Colonic mucosa (tissue), 4 donors: ENCODE results near the gene MTMR12. TPM values are rescaled to one million over a fixed set of nuclear protein-coding genes. Genes with fewer than 3 reads are reported as not detected.

ENCODE experiments used
- DNase-seq: peaks from one replicate; pipeline ENCODE4 v3.0.0-alpha.2; 2020
- H3K27ac ChIP-seq: fragments of 200-600 bp; one replicate; pipeline ENCODE4 v1.8.0; 2021
- H3K27me3 ChIP-seq: fragments of 200-600 bp; one replicate; pipeline ENCODE4 v1.8.0; 2021
- H3K36me3 ChIP-seq: fragments of 200-600 bp; one replicate; pipeline ENCODE4 v1.8.0; 2021
- H3K4me1 ChIP-seq: fragments of 200-600 bp; one replicate; pipeline ENCODE4 v1.8.0; 2021; ENCODE audit warnings: mild to moderate bottlenecking
- H3K4me3 ChIP-seq: fragments of 200-600 bp; one replicate; pipeline ENCODE4 v1.8.0; 2021
- H3K9ac ChIP-seq, 2 donors: one replicate each; pipeline ENCODE4 v1.7.0; 2013; ENCODE audit warnings: control low read depth in 2 of 2, low read depth in 2 of 2, low read length in 2 of 2
- H3K9me3 ChIP-seq: fragments of 200-600 bp; one replicate; pipeline ENCODE4 v1.8.0; 2021
- intact Hi-C: fragments of 100-400 bp; cut with DNase I; formaldehyde crosslinking; loops from one replicate; pipeline ENCODE4 v1.14.1; 2022
- total RNA-seq, 2 donors: library from RNA; stranded (reverse); fragmentation: NEBNext Ultra II Directional in 1 of 2; extraction: Animal tissue kit (Norgen Biotek cat#: 25700) in 1 of 2; gene quantifications; one replicate each; pipeline ENCODE4 v1.2.1, GENCODE V29; 2021
- TF ChIP-seq, protein P1 (sequence below): fragments of 200-600 bp; IDR thresholded peaks from one replicate; pipeline ENCODE4 v1.8.0; 2022; ENCODE audit warnings: antibody characterized with exemption, mild to moderate bottlenecking
- donor health status: healthy.
- donor health status: DM: no; HTN: no; CAD: no.
- donor health status: DM: no; HTN: no; CAD: no.

MTMR12 gene
- total RNA-seq, 2 donors from 2014 or later = 23.2 to 23.8 TPM

DNA sequence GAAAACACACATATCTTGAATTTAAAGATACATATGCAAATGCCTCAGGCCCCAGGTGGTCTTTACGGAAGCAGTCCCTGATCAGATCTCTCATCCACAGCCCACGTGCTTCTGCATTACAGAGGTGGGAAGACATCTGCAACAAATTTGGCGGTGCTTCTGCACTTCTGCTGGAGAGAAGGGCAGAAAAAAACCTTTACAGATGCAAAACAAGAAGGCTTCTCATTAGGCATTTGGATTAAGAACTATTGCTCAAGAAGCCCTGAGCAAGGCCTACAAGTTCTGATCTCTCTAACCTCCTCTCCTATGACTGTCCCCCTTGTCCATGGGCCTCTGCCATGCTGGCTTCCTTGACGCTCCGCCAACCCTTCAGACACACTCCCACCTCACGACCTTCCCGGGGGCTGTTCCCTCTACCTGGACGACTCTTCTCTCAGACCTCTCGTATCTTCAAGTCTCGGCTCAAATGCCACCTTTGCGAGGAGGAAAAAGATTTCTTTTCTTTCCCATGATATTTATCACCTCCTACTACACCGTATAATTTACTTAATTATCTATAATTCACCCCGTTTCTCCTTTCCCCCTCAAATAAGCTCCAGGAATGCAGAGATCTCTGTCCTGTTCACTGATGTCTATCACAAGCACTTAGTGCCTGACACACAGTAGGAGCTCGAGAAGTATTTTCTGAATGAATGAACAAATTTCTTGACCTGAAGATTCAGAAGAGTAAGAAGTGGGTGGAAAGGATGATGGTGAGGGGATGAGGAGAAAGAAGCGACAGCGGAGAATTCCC lies 1.1 kb downstream of the MTMR12 start:
- Histone ChIP-seq H3K36me3 (no peaks in the 10 kb centered on the region), H3K27ac (peak overlapping the region; percentile 95), H3K9ac (peak overlapping the region; percentile 87 to 96), H3K9me3 (no peaks in the 10 kb centered on the region), H3K4me1 (no peaks in the 10 kb centered on the region), H3K27me3 (no peaks in the 10 kb centered on the region), H3K4me3 (peak overlapping the region; percentile 86)
- TF ChIP-seq, protein P1, sequence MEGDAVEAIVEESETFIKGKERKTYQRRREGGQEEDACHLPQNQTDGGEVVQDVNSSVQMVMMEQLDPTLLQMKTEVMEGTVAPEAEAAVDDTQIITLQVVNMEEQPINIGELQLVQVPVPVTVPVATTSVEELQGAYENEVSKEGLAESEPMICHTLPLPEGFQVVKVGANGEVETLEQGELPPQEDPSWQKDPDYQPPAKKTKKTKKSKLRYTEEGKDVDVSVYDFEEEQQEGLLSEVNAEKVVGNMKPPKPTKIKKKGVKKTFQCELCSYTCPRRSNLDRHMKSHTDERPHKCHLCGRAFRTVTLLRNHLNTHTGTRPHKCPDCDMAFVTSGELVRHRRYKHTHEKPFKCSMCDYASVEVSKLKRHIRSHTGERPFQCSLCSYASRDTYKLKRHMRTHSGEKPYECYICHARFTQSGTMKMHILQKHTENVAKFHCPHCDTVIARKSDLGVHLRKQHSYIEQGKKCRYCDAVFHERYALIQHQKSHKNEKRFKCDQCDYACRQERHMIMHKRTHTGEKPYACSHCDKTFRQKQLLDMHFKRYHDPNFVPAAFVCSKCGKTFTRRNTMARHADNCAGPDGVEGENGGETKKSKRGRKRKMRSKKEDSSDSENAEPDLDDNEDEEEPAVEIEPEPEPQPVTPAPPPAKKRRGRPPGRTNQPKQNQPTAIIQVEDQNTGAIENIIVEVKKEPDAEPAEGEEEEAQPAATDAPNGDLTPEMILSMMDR = no peak
- no peak for DNase-seq
- intact Hi-C loops = loop anchor here (5.0 kb wide), 1 partner anchor 79 kb away; no protein-coding TSS in a partner anchor

DNA sequence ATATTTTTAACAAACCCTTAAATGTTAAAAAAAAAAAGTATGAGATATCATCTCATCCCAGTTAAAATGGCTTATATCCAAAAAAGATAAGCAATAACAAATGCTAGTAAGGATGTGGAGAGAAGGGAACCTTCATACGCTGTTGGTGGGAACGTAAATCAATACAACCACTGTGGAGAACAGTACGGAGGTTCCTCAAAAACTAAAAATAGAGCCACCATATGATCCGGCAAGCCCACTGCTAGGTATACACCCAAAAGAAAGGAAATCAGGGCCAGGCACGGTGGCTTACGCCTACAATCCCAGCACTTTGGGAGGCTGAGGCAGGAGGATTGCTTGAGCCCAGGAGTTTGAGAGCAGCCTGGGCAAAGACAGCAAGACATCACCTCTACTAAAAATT lies 3.0 kb downstream of the MTMR12 start:
- H3K9ac ChIP-seq = no peak overlapping the region
- TF ChIP-seq, protein P1 = no peak
- no peaks in the 10 kb centered on the region for H3K4me1 ChIP-seq
- H3K4me3 ChIP-seq = no peak overlapping the region
- no peak for DNase-seq
- H3K36me3 ChIP-seq = no peaks in the 10 kb centered on the region
- intact Hi-C loops = loop anchor here (5.0 kb wide), 1 partner anchor 77 kb away; no protein-coding TSS in a partner anchor
- no peak overlapping the region for H3K27ac ChIP-seq
- no peaks in the 10 kb centered on the region for H3K27me3 ChIP-seq
- H3K9me3 ChIP-seq = no peaks in the 10 kb centered on the region

DNA sequence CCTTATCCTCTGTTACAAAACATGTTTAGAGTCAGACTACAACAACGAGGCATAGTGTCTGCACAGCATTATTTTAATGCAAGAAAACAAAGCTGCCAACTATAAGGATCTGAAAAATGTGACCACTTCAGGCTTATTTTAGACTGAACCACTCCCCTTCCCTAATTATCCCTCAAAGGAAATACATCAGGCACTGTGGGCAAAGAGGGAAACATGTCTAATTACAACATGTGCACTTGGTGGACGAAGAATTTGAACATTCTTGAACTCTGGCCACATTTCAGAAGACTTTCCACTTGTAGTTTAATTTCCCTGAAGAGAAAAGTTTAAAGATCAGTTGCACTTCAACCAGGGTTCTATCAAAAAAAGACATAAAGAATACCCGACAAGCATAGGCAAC lies 3.8 kb downstream of the MTMR12 start:
- intact Hi-C loops = no loop called here
- Histone ChIP-seq H3K9ac (no peak overlapping the region), H3K27ac (no peak overlapping the region), H3K9me3 (no peaks in the 10 kb centered on the region), H3K4me3 (no peak overlapping the region), H3K27me3 (no peaks in the 10 kb centered on the region), H3K4me1 (no peaks in the 10 kb centered on the region), H3K36me3 (no peaks in the 10 kb centered on the region)
- DNase-seq = no peak
- TF ChIP-seq, protein P1 = no peak

DNA sequence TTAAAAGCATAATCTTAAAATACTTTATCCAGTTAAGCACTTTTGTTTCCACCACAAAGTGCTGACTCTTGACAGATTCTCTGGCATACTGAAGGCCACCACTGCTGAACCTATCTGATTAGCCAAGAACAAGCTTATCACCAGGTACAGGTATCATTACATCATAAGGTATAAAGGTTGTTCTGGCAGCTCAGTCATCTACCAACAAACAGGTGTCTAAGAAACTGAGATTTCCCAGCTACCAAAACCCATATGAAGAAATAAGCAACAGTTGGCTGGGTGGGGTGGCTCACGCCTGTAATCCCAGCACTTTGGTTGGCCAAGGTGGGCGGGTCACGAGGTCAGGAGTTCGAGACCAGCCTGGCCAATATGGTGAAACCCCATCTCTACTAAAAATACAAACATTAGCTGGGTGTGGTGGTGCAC lies 5.0 kb downstream of the MTMR12 start:
- TF ChIP-seq, protein P1 = no peak
- Histone ChIP-seq H3K4me1 (no peaks in the 10 kb centered on the region), H3K27me3 (no peaks in the 10 kb centered on the region), H3K36me3 (no peaks in the 10 kb centered on the region), H3K27ac (no peak overlapping the region), H3K4me3 (no peak overlapping the region), H3K9ac (no peak overlapping the region), H3K9me3 (no peaks in the 10 kb centered on the region)
- intact Hi-C loops = no loop called here
- no peak for DNase-seq

DNA sequence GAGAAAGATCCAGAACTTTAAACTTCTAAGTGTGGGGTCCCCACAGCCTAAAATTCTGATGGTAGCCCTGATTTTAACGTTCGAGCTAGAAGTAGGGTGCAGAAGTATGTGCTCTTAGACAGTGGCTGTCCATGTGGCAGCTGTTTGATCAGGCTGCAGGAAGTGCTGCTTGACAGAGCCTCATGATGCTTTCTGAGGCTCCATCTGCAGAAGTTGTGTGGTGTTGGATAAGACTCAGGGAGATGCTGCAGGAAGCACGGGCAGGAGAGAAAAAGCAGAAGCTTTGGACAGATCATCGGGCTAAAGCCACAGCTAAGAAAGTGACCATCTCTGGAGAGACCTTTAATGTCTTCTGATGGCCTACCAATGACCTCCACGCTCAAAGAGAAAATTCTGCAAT lies 8.1 kb downstream of the MTMR12 start:
- TF ChIP-seq, protein P1 = no peak
- intact Hi-C loops = no loop called here

More for the DNA sequence above, 8.1 kb downstream of the MTMR12 start:
- Histone ChIP-seq H3K36me3 (no peaks in the 10 kb centered on the region), H3K27ac (no peak overlapping the region), H3K9me3 (no peaks in the 10 kb centered on the region), H3K4me1 (no peaks in the 10 kb centered on the region), H3K27me3 (no peaks in the 10 kb centered on the region), H3K4me3 (no peak overlapping the region), H3K9ac (no peak overlapping the region)
- DNase-seq = no peak
